Activated naive CD4-positive, alpha-beta T cell treated with anti-CD3 and anti-CD28 coated beads, Interleukin-2, amount 50 U/mL, for 16 hours (primary cell): Measurements from ENCODE around the gene ANKRD42.

Experiments used
- DNase-seq: peaks from one replicate; pipeline ENCODE4 v3.0.0-alpha.2; 2020

ANKRD42 gene

DNA sequence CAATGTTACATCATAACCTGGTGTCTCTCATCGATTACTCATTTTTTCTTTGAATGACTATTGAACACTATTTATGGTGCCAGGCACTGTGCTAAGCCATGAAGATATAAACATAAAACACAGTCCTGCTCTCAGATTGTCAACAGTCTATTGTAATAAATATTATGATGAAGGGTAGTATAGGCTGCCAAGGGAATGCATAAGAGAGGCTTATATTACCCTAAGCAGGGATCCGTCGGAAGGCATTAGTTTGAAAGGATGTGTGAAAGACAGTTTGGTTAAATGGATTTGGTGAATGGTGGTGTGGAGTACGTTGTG lies 99.9 kb downstream of the ANKRD42 start:
- DNase-seq, result no peak

DNA sequence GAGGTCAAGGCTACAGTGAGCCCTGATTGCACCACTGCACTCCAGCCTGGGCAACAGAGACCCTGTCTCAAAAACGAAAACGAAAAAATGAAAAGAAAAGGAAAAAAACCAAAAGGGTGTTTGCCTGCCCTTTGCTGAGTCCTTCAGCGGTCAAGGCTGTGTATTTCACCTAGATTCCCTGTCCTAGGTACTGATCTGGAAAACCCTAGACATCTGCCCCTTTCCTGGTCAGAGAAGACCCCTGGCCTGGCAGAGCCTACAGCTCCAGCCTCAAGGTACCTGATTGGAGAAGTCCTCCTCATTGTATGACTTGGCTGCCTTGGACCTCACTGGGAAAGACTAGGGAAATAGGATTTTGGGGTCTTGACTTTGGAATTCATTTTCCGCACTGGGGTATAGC lies 100.7 kb downstream of the ANKRD42 start:
- no peak for DNase-seq
